Measurements from ENCODE around the gene GPX4. TPM values are rescaled to one million over a fixed set of nuclear protein-coding genes. Genes with fewer than 3 reads are reported as not detected.

GPX4 gene
- total and polyA plus RNA-seq, 10 of the 15 experiments (the other 5 are each of a cell fraction or from before 2014, with no cell fraction given) = 33.3 to 749 (median 297) TPM

DNA sequence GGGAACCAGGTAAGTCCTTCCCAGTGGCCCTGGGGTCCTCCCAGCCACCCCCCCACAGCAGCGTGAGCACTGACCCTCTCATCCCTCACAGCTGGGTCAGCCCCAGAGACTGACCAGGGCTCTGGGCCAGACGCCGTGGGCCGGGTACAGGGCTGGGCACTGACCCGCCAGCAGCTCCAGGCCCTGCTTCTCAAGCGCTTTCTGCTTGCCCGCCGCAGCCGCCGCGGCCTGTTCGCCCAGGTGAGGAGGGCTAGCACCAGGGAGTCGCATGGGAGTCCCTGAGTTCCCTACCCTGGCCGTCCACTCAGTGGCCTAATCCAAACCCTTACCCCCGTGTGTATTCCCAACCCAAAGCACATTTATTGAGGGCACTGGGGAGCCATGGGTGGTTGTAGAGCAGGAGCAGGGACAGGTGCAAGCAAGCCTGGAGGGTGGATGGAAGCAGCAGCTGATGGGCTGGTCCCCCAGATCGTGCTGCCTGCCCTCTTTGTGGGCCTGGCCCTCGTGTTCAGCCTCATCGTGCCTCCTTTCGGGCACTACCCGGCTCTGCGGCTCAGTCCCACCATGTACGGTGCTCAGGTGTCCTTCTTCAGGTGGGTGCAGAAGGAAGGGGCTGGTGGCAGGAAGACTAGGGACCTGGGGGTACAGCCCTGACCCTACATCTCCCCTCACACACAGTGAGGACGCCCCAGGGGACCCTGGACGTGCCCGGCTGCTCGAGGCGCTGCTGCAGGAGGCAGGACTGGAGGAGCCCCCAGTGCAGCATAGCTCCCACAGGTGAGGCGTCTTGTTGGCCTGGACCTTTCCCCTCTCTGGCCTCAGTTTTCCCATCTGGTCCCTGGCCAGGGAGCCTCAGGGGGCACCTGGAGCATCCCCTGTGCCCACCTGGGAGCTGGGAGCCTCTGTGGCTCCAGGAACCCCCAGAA lies 49.4 kb upstream of the GPX4 start:
- BruUV-seq (replicated peaks) = no TSS peak
- DNase-seq (ENCODE audit: low read depth, low spot score) = no peak
- Histone ChIP-seq H3K79me2 (ENCODE audit: control insufficient read depth, insufficient read depth, low read length) (no peaks in the 10 kb centered on the region), H3K4me2 (ENCODE audit: control insufficient read depth, insufficient read depth) (no peak overlapping the region), H3K9ac (ENCODE audit: control insufficient read depth, insufficient read depth, low read length) (no peak overlapping the region), H2AFZ (ENCODE audit: control insufficient read depth, low read depth, low read length) (no peak overlapping the region), H3K36me3 (ENCODE audit: control insufficient read depth in 2 of 2, insufficient read depth in 2 of 2, low read length in 1 of 2) (no peaks in the 10 kb centered on the region; a peak in 1 of 4 replicates), H3K27me3 (replicated peaks in 1 of 2; ENCODE audit: control insufficient read depth in 2 of 2, insufficient read depth in 2 of 2, low read length in 1 of 2) (no peaks in the 10 kb centered on the region), H3K9me3 (replicated peaks; ENCODE audit: control insufficient read depth, insufficient read depth, low read length) (no peaks in the 10 kb centered on the region), H3K4me1 (ENCODE audit: control insufficient read depth, insufficient read depth, low read length) (no peaks in the 10 kb centered on the region), H3K27ac (ENCODE audit: control insufficient read depth, insufficient read depth) (no peak overlapping the region), H3K4me3 (no peak overlapping the region), H4K20me1 (ENCODE audit: control insufficient read depth, insufficient read depth) (no peaks in the 10 kb centered on the region)
- TF ChIP-seq NBN (IDR thresholded peaks at IDR 0.05) (no peak), NR2F1 (conservative IDR thresholded peaks at IDR 0.05) (0 out of 2 replicates have a peak, but pooled peaks have one; percentile 7)
- CTCF ChIA-PET = interaction anchor here (0.6 to 1.1 kb wide), 2 partner anchors 29 to 149 kb away, joined by 3 to 4 read pairs; no protein-coding TSS in a partner anchor
- intact Hi-C loops (cut with micrococcal nuclease; ENCODE audit: unreplicated experiment) (loop anchor here (5.0 kb wide), 1 partner anchor 138 kb away; no protein-coding TSS in a partner anchor), in situ Hi-C loops (cut with MboI) (no loop called here)
- ATAC-seq = no peak
- SMC1A ChIA-PET (ENCODE audit: uncharacterized antibody, unreplicated experiment) = no interaction called here
- 81% methylated on average over 25 of the region's 28 CpGs for WGBS (ENCODE audit: insufficient coverage, insufficient replicate concordance, low lambda C conversion rate, missing lambda C conversion rate)
- POLR2A ChIA-PET = interaction anchor here (0.6 to 0.7 kb wide), 2 partner anchors 10 to 57 kb away, joined by 3 to 5 read pairs; no protein-coding TSS in a partner anchor
- RAD21 ChIA-PET (ENCODE audit: unreplicated experiment) = no interaction called here
- no peak for FAIRE-seq

- CTCF ChIA-PET = interaction anchor here (1.1 kb wide), 1 partner anchor 148 kb away, joined by 4 read pairs; no protein-coding TSS in a partner anchor
- WGBS (ENCODE audit: insufficient coverage, insufficient replicate concordance, low lambda C conversion rate, missing lambda C conversion rate) = 87% methylated on average over 14 of the region's 14 CpGs
Observed at GRCh38 chr19:1055028-1055425, 48.8 kb upstream of the GPX4 start.

More at GRCh38 chr19:1055028-1055425, 48.8 kb upstream of the GPX4 start:
- no peaks in the 10 kb centered on the region for H3K79me2 ChIP-seq (ENCODE audit: control insufficient read depth, insufficient read depth, low read length)
- H3K9ac ChIP-seq (ENCODE audit: control insufficient read depth, insufficient read depth, low read length) = no peak overlapping the region
- H3K36me3 ChIP-seq (ENCODE audit: control insufficient read depth in 2 of 2, insufficient read depth in 2 of 2, low read length in 1 of 2) = no peaks in the 10 kb centered on the region; a peak in 1 of 4 replicates
- H2AFZ ChIP-seq (ENCODE audit: control insufficient read depth, low read depth, low read length) = no peak overlapping the region
- no peak for ATAC-seq
- ChIA-PET POLR2A (interaction anchor here (0.6 to 0.7 kb wide), 3 partner anchors 10 to 147 kb away, joined by 3 to 5 read pairs (median 4); no protein-coding TSS in a partner anchor), RAD21 (ENCODE audit: unreplicated experiment) (no interaction called here), SMC1A (ENCODE audit: uncharacterized antibody, unreplicated experiment) (no interaction called here)
- in situ Hi-C loops (cut with MboI) (no loop called here), intact Hi-C loops (cut with micrococcal nuclease; ENCODE audit: unreplicated experiment) (loop anchor here (5.0 kb wide), 1 partner anchor 137 kb away; no protein-coding TSS in a partner anchor)
- H3K4me1 ChIP-seq (ENCODE audit: control insufficient read depth, insufficient read depth, low read length) = no peaks in the 10 kb centered on the region
- no peak overlapping the region for H3K4me3 ChIP-seq
- no peak for DNase-seq (ENCODE audit: low read depth, low spot score)
- no TSS peak for BruUV-seq (replicated peaks)
- H3K27ac ChIP-seq (ENCODE audit: control insufficient read depth, insufficient read depth) = no peak overlapping the region
- FAIRE-seq = no peak
- TF ChIP-seq MTA2 (IDR thresholded peaks at IDR 0.05; ENCODE audit: low read depth) = no peak
- TF ChIP-seq, protein P1, sequence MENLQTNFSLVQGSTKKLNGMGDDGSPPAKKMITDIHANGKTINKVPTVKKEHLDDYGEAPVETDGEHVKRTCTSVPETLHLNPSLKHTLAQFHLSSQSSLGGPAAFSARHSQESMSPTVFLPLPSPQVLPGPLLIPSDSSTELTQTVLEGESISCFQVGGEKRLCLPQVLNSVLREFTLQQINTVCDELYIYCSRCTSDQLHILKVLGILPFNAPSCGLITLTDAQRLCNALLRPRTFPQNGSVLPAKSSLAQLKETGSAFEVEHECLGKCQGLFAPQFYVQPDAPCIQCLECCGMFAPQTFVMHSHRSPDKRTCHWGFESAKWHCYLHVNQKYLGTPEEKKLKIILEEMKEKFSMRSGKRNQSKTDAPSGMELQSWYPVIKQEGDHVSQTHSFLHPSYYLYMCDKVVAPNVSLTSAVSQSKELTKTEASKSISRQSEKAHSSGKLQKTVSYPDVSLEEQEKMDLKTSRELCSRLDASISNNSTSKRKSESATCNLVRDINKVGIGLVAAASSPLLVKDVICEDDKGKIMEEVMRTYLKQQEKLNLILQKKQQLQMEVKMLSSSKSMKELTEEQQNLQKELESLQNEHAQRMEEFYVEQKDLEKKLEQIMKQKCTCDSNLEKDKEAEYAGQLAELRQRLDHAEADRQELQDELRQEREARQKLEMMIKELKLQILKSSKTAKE (IDR thresholded peaks at IDR 0.05; ENCODE audit: low read depth, poor library complexity, severe bottlenecking) = no peak
- no peak overlapping the region for H3K4me2 ChIP-seq (ENCODE audit: control insufficient read depth, insufficient read depth)
- H3K9me3 ChIP-seq (replicated peaks; ENCODE audit: control insufficient read depth, insufficient read depth, low read length) = no peaks in the 10 kb centered on the region
- H3K27me3 ChIP-seq (replicated peaks in 1 of 2; ENCODE audit: control insufficient read depth in 2 of 2, insufficient read depth in 2 of 2, low read length in 1 of 2) = no peaks in the 10 kb centered on the region
- no peaks in the 10 kb centered on the region for H4K20me1 ChIP-seq (ENCODE audit: control insufficient read depth, insufficient read depth)
